Activated naive CD8-positive, alpha-beta T cell treated with anti-CD3 and anti-CD28 coated beads, Interleukin-2, amount 50 U/mL, for 24 hours (primary cell): ENCODE data around the gene ENDOG.
"Not testable (repeated sequence)": the region's sequence is repeated elsewhere in the genome, so short reads cannot be mapped to it uniquely, and the experiment has no call there.

Experiments
- ATAC-seq: fragments of 150-1000 bp; cut with Tn5 transposase; one replicate; pipeline ENCODE4 v1.10.0; 2021
- DNase-seq: peaks from one replicate; pipeline ENCODE4 v3.0.0; 2021
- H3K27ac Mint-ChIP-seq: one replicate; pipeline ENCODE4 v1.8.0; 2021; ENCODE audit warnings: mild to moderate bottlenecking, mixed read lengths
- H3K27me3 Mint-ChIP-seq: one replicate; pipeline ENCODE4 v1.8.0; 2021; ENCODE audit warnings: mixed read lengths
- H3K36me3 Mint-ChIP-seq: one replicate; pipeline ENCODE4 v1.8.0; 2021; ENCODE audit warnings: low read depth, mixed read lengths
- H3K4me1 Mint-ChIP-seq: one replicate; pipeline ENCODE4 v1.8.0; 2021; ENCODE audit warnings: mixed read lengths
- H3K4me3 Mint-ChIP-seq: one replicate; pipeline ENCODE4 v1.8.0; 2021; ENCODE audit warnings: mild to moderate bottlenecking, moderate library complexity, mixed read lengths
- H3K9me3 Mint-ChIP-seq: one replicate; pipeline ENCODE4 v1.8.0; 2021; ENCODE audit warnings: mixed read lengths

ENDOG gene

GRCh38 chr9:128787659-128788058 is 30.6 kb upstream of the ENDOG start:
- peak overlapping the region; percentile 84 for H3K27ac Mint-ChIP-seq
- no peaks in the 10 kb centered on the region for H3K27me3 Mint-ChIP-seq
- H3K4me1 Mint-ChIP-seq = peaks cover 30% of the 10 kb centered on the region
- ATAC-seq = no peak
- DNase-seq = peak; percentile 10
- no peaks in the 10 kb centered on the region for H3K9me3 Mint-ChIP-seq
- peak overlapping the region; percentile 86 for H3K4me3 Mint-ChIP-seq
- peaks cover 4% of the 10 kb centered on the region for H3K36me3 Mint-ChIP-seq

- Mint-ChIP-seq H3K9me3 (no peaks in the 10 kb centered on the region), H3K4me3 (peak overlapping the region; percentile 86), H3K4me1 (peaks cover 33% of the 10 kb centered on the region), H3K27me3 (no peaks in the 10 kb centered on the region), H3K27ac (peak overlapping the region; percentile 18), H3K36me3 (peaks cover 4% of the 10 kb centered on the region)
- ATAC-seq (no peak), DNase-seq (no peak)
Observed at GRCh38 chr9:128788445-128788844, 29.9 kb upstream of the ENDOG start.

- Mint-ChIP-seq H3K36me3 (peaks cover 6% of the 10 kb centered on the region), H3K27me3 (no peaks in the 10 kb centered on the region), H3K27ac (no peak overlapping the region), H3K4me1 (peaks cover 27% of the 10 kb centered on the region), H3K4me3 (no peak overlapping the region), H3K9me3 (no peaks in the 10 kb centered on the region)
- no peak for DNase-seq
- ATAC-seq = no peak
Observed at GRCh38 chr9:128790536-128790935, 27.8 kb upstream of the ENDOG start.

GRCh38 chr9:128792134-128792533 is 26.2 kb upstream of the ENDOG start:
- Mint-ChIP-seq H3K27ac (no peak overlapping the region), H3K9me3 (no peaks in the 10 kb centered on the region), H3K36me3 (peaks cover 7% of the 10 kb centered on the region), H3K27me3 (no peaks in the 10 kb centered on the region), H3K4me3 (no peak overlapping the region), H3K4me1 (peaks cover 20% of the 10 kb centered on the region)
- no peak for ATAC-seq
- DNase-seq = no peak

GRCh38 chr9:128792978-128793686 is 25.2 kb upstream of the ENDOG start:
- DNase-seq (no peak), ATAC-seq (no peak)
- Mint-ChIP-seq H3K4me3 (no peak overlapping the region), H3K9me3 (no peaks in the 10 kb centered on the region), H3K27ac (peak overlapping the region; percentile 32), H3K36me3 (peaks cover 10% of the 10 kb centered on the region), H3K4me1 (peaks cover 16% of the 10 kb centered on the region), H3K27me3 (no peaks in the 10 kb centered on the region)

- H3K4me1 Mint-ChIP-seq, H3K27me3 Mint-ChIP-seq, H3K4me3 Mint-ChIP-seq, H3K9me3 Mint-ChIP-seq, DNase-seq, ATAC-seq, H3K27ac Mint-ChIP-seq: not testable (repeated sequence)
- H3K36me3 Mint-ChIP-seq = peaks cover 11% of the 10 kb centered on the region
Observed at GRCh38 chr9:128794961-128795360, 23.3 kb upstream of the ENDOG start.

GRCh38 chr9:128798896-128799295 is 19.4 kb upstream of the ENDOG start:
- H3K9me3 Mint-ChIP-seq = no peaks in the 10 kb centered on the region
- H3K27me3 Mint-ChIP-seq = no peaks in the 10 kb centered on the region
- ATAC-seq (no peak), DNase-seq (no peak)
- no peak overlapping the region for H3K27ac Mint-ChIP-seq
- no peaks in the 10 kb centered on the region for H3K4me1 Mint-ChIP-seq
- no peak overlapping the region for H3K4me3 Mint-ChIP-seq
- peaks cover 10% of the 10 kb centered on the region for H3K36me3 Mint-ChIP-seq

- ATAC-seq (no peak), DNase-seq (no peak)
- Mint-ChIP-seq H3K36me3 (peaks cover 10% of the 10 kb centered on the region), H3K27me3 (no peaks in the 10 kb centered on the region), H3K4me1 (no peaks in the 10 kb centered on the region), H3K4me3 (no peak overlapping the region), H3K9me3 (no peaks in the 10 kb centered on the region), H3K27ac (no peak overlapping the region)
Observed at GRCh38 chr9:128800061-128800460, 18.2 kb upstream of the ENDOG start.

GRCh38 chr9:128802482-128802881 is 15.8 kb upstream of the ENDOG start:
- H3K9me3 Mint-ChIP-seq = no peaks in the 10 kb centered on the region
- no peak overlapping the region for H3K4me3 Mint-ChIP-seq
- no peak for DNase-seq
- no peak for ATAC-seq
- no peaks in the 10 kb centered on the region for H3K4me1 Mint-ChIP-seq
- H3K27ac Mint-ChIP-seq = no peak overlapping the region
- peaks cover 10% of the 10 kb centered on the region for H3K36me3 Mint-ChIP-seq
- no peaks in the 10 kb centered on the region for H3K27me3 Mint-ChIP-seq

- Mint-ChIP-seq H3K27ac (no peak overlapping the region), H3K27me3 (no peaks in the 10 kb centered on the region), H3K4me1 (no peaks in the 10 kb centered on the region), H3K9me3 (no peaks in the 10 kb centered on the region), H3K4me3 (no peak overlapping the region), H3K36me3 (peaks cover 7% of the 10 kb centered on the region)
- ATAC-seq = no peak
- DNase-seq = no peak
Observed at GRCh38 chr9:128805661-128806060, 12.6 kb upstream of the ENDOG start.

GRCh38 chr9:128807827-128808226 is 10.5 kb upstream of the ENDOG start:
- Mint-ChIP-seq H3K36me3 (peaks cover 7% of the 10 kb centered on the region), H3K9me3 (no peaks in the 10 kb centered on the region), H3K27ac (no peak overlapping the region), H3K4me3 (no peak overlapping the region), H3K27me3 (no peaks in the 10 kb centered on the region), H3K4me1 (no peaks in the 10 kb centered on the region)
- ATAC-seq = no peak
- no peak for DNase-seq

- H3K9me3 Mint-ChIP-seq = no peaks in the 10 kb centered on the region
- ATAC-seq (no peak), DNase-seq (no peak)
- no peak overlapping the region for H3K27ac Mint-ChIP-seq
- no peaks in the 10 kb centered on the region for H3K4me1 Mint-ChIP-seq
- H3K27me3 Mint-ChIP-seq = no peaks in the 10 kb centered on the region
- H3K4me3 Mint-ChIP-seq = no peak overlapping the region
- H3K36me3 Mint-ChIP-seq = peaks cover 6% of the 10 kb centered on the region
Observed at GRCh38 chr9:128808543-128808942, 9.8 kb upstream of the ENDOG start.

- no peak for DNase-seq
- no peak overlapping the region for H3K4me3 Mint-ChIP-seq
- no peaks in the 10 kb centered on the region for H3K9me3 Mint-ChIP-seq
- no peak for ATAC-seq
- no peak overlapping the region for H3K27ac Mint-ChIP-seq
- no peaks in the 10 kb centered on the region for H3K27me3 Mint-ChIP-seq
- H3K36me3 Mint-ChIP-seq = peaks cover 4% of the 10 kb centered on the region
- H3K4me1 Mint-ChIP-seq = no peaks in the 10 kb centered on the region
Observed at GRCh38 chr9:128809036-128809599, 9.2 kb upstream of the ENDOG start.

- DNase-seq = no peak
- H3K4me3 Mint-ChIP-seq = no peak overlapping the region
- no peaks in the 10 kb centered on the region for H3K27me3 Mint-ChIP-seq
- H3K36me3 Mint-ChIP-seq = peaks cover 4% of the 10 kb centered on the region
- H3K27ac Mint-ChIP-seq = no peak overlapping the region
- ATAC-seq = no peak
- H3K9me3 Mint-ChIP-seq = no peaks in the 10 kb centered on the region
- no peaks in the 10 kb centered on the region for H3K4me1 Mint-ChIP-seq
Observed at GRCh38 chr9:128809831-128810230, 8.5 kb upstream of the ENDOG start.

GRCh38 chr9:128810873-128811272 is 7.4 kb upstream of the ENDOG start:
- no peaks in the 10 kb centered on the region for H3K9me3 Mint-ChIP-seq
- H3K27ac Mint-ChIP-seq = no peak overlapping the region
- H3K36me3 Mint-ChIP-seq = peaks cover 3% of the 10 kb centered on the region
- DNase-seq (no peak), ATAC-seq (no peak)
- H3K4me3 Mint-ChIP-seq = no peak overlapping the region
- no peaks in the 10 kb centered on the region for H3K4me1 Mint-ChIP-seq
- no peaks in the 10 kb centered on the region for H3K27me3 Mint-ChIP-seq
